ENCODE results near the gene GATA2. TPM values are rescaled to one million over a fixed set of nuclear protein-coding genes. Genes with fewer than 3 reads are reported as not detected.
A peak's percentile ranks its signal among the peaks of the same experiment; 100 is the strongest.

The GATA2 gene
- total RNA-seq, 1 donor from 2014 or later = 3.3 TPM

GRCh38 chr3:128487813-128488635 is 5.0 kb downstream of the GATA2 start:
- DNase-seq = peak; percentile 36

- no peak for DNase-seq
These were observed 5.5 kb downstream of the GATA2 start for GRCh38 chr3:128487538-128487812.

- DNase-seq = no peak
These were observed 6.1 kb downstream of the GATA2 start for GRCh38 chr3:128486681-128487537.

- DNase-seq = no peak
These were observed 6.8 kb downstream of the GATA2 start for GRCh38 chr3:128486205-128486628.

GRCh38 chr3:128485282-128486204 is 7.5 kb downstream of the GATA2 start:
- DNase-seq = no peak

- no peak for DNase-seq
These were observed 8.4 kb downstream of the GATA2 start for GRCh38 chr3:128484404-128485281.

GRCh38 chr3:128483657-128484403 is 9.2 kb downstream of the GATA2 start:
- DNase-seq = no peak

- peak; percentile 46 for DNase-seq
These were observed 10.0 kb downstream of the GATA2 start for GRCh38 chr3:128482666-128483656.

- no peak for DNase-seq
These were observed 10.8 kb downstream of the GATA2 start for GRCh38 chr3:128482175-128482574.

GRCh38 chr3:128481438-128481942 is 11.5 kb downstream of the GATA2 start:
- no peak for DNase-seq

GRCh38 chr3:128480717-128481437 is 12.1 kb downstream of the GATA2 start:
- no peak for DNase-seq

GRCh38 chr3:128480278-128480677 is 12.7 kb downstream of the GATA2 start:
- no peak for DNase-seq

GRCh38 chr3:128479558-128480086 is 13.4 kb downstream of the GATA2 start:
- DNase-seq = no peak

- DNase-seq = no peak
These were observed 14.2 kb downstream of the GATA2 start for GRCh38 chr3:128478576-128479506.

GRCh38 chr3:128476659-128477058 is 16.3 kb downstream of the GATA2 start:
- no peak for DNase-seq

GRCh38 chr3:128475355-128475754 is 17.6 kb downstream of the GATA2 start:
- DNase-seq = no peak

GRCh38 chr3:128473737-128474136 is 19.3 kb downstream of the GATA2 start:
- no peak for DNase-seq

All from skin of body (tissue), 2 donors.